HL-60 (cell line): ENCODE data around the gene MPPE1.
A peak's percentile ranks its signal among the peaks of the same experiment; 100 is the strongest.
"Not testable (repeated sequence)": the region's sequence is repeated elsewhere in the genome, so short reads cannot be mapped to it uniquely, and the experiment has no call there.

Source experiments
- DNase-seq, 2 experiments: peaks; one replicate each; pipeline ENCODE4 v3.0.0-alpha.2; 2010 to 2020; ENCODE audit warnings: low read depth in 1 of 2, low spot score in 1 of 2
- H3K27ac ChIP-seq: fragments of 250-450 bp; sonication (Bioruptor Pico); replicated peaks from 2 replicates; pipeline ENCODE4 v1.5.1; 2020; ENCODE audit warnings: mild to moderate bottlenecking, moderate library complexity
- H3K27me3 ChIP-seq: fragments of 250-450 bp; sonication (Bioruptor Pico); 2 replicates; pipeline ENCODE4 v1.5.1; 2021; ENCODE audit warnings: mild to moderate bottlenecking, moderate library complexity; ENCODE audit not compliant: insufficient read depth, poor library complexity, severe bottlenecking
- H3K4me3 ChIP-seq: replicated peaks from 2 replicates; pipeline ENCODE4 v1.5.1; 2011; ENCODE audit warnings: mild to moderate bottlenecking, control low read depth, low read length; ENCODE audit not compliant: insufficient read depth
- CTCF ChIP-seq: IDR thresholded peaks from one replicate; pipeline ENCODE4 v1.5.1; 2011; ENCODE audit warnings: low read length, control low read depth, inconsistent platforms; ENCODE audit not compliant: insufficient read depth
- GABPA ChIP-seq: IDR thresholded peaks from 2 replicates; pipeline ENCODE4 v1.6.1; 2012; ENCODE audit warnings: low read depth
- POLR2AphosphoS5 ChIP-seq: IDR thresholded peaks from 2 replicates; pipeline ENCODE4 v1.6.1; 2012; ENCODE audit warnings: low read depth
- REST ChIP-seq: IDR thresholded peaks from 2 replicates; pipeline ENCODE4 v1.6.1; 2012; ENCODE audit warnings: low read depth; ENCODE audit not compliant: insufficient replicate concordance
- SPI1 ChIP-seq: IDR thresholded peaks from 2 replicates; pipeline ENCODE4 v1.6.1; 2012; ENCODE audit warnings: low read depth, mild to moderate bottlenecking, borderline replicate concordance

The MPPE1 gene

GRCh38 chr18:11901826-11902438, 6.2 kb downstream of the MPPE1 start:
- no peak for DNase-seq
- no peak for TF ChIP-seq CTCF
- no peak for TF ChIP-seq REST
- no peak for TF ChIP-seq GABPA
- H3K27me3 ChIP-seq: no peaks in the 10 kb centered on the region
- no peak overlapping the region for H3K4me3 ChIP-seq
- H3K27ac ChIP-seq: no peak overlapping the region

- TF ChIP-seq SPI1 (no peak), CTCF (no peak), REST (no peak), POLR2AphosphoS5 (no peak), GABPA (no peak)
- H3K27ac ChIP-seq: no peak overlapping the region; the same call in 1 of the 2 replicates
- no peaks in the 10 kb centered on the region for H3K27me3 ChIP-seq
- H3K4me3 ChIP-seq: no peak overlapping the region
- peak in 1 of 2 experiments; percentile 60 for DNase-seq
These were observed 9.1 kb downstream of the MPPE1 start for GRCh38 chr18:11899063-11899462.

GRCh38 chr18:11897781-11898180, 10.3 kb downstream of the MPPE1 start:
- Histone ChIP-seq H3K27ac (no peak overlapping the region), H3K27me3 (no peaks in the 10 kb centered on the region), H3K4me3 (no peak overlapping the region)
- no peak for DNase-seq
- no peak for TF ChIP-seq REST

- H3K4me3 ChIP-seq, H3K27ac ChIP-seq, H3K27me3 ChIP-seq: not testable (repeated sequence)
- DNase-seq: peak in 1 of 2 experiments; percentile 39
These were observed 15.7 kb downstream of the MPPE1 start for GRCh38 chr18:11892438-11892837.
